HG02943 (cell line): ENCODE data around the gene SIPA1L2.

Source experiments
- ATAC-seq: cut with Tn5 transposase; IDR thresholded peaks from one replicate; pipeline ENCODE4 v1.9.1; 2021; ENCODE audit warnings: mild to moderate bottlenecking, low read depth, moderate library complexity; ENCODE audit not compliant: unreplicated experiment

Gene SIPA1L2

GRCh38 chr1:232594768-232595698, 34.9 kb downstream of the SIPA1L2 start:
- ATAC-seq: no peak

GRCh38 chr1:232593717-232594502, 36.0 kb downstream of the SIPA1L2 start:
- no peak for ATAC-seq

GRCh38 chr1:232591344-232591743, 38.6 kb downstream of the SIPA1L2 start:
- no peak for ATAC-seq

GRCh38 chr1:232590744-232591082, 39.2 kb downstream of the SIPA1L2 start:
- peak; percentile 81 for ATAC-seq

- peak; percentile 27 for ATAC-seq
Measured at GRCh38 chr1:232589812-232590743, 39.9 kb downstream of the SIPA1L2 start.

- no peak for ATAC-seq
Measured at GRCh38 chr1:232589111-232589811, 40.7 kb downstream of the SIPA1L2 start.

GRCh38 chr1:232587141-232588008, 42.6 kb downstream of the SIPA1L2 start:
- ATAC-seq: no peak

- ATAC-seq: no peak
Measured at GRCh38 chr1:232586679-232587078, 43.3 kb downstream of the SIPA1L2 start.

GRCh38 chr1:232585486-232585885, 44.4 kb downstream of the SIPA1L2 start:
- no peak for ATAC-seq

GRCh38 chr1:232581932-232582331, 48.0 kb downstream of the SIPA1L2 start:
- no peak for ATAC-seq
